ENCODE measurements around the gene GNAI1.

- TF ChIP-seq, protein P1, sequence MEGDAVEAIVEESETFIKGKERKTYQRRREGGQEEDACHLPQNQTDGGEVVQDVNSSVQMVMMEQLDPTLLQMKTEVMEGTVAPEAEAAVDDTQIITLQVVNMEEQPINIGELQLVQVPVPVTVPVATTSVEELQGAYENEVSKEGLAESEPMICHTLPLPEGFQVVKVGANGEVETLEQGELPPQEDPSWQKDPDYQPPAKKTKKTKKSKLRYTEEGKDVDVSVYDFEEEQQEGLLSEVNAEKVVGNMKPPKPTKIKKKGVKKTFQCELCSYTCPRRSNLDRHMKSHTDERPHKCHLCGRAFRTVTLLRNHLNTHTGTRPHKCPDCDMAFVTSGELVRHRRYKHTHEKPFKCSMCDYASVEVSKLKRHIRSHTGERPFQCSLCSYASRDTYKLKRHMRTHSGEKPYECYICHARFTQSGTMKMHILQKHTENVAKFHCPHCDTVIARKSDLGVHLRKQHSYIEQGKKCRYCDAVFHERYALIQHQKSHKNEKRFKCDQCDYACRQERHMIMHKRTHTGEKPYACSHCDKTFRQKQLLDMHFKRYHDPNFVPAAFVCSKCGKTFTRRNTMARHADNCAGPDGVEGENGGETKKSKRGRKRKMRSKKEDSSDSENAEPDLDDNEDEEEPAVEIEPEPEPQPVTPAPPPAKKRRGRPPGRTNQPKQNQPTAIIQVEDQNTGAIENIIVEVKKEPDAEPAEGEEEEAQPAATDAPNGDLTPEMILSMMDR (IDR thresholded peaks at IDR 0.05), result no peak
- TF ChIP-seq EZH2 (IDR thresholded peaks at IDR 0.05; ENCODE audit: borderline replicate concordance, insufficient read depth, low read depth, low read length, poor library complexity, severe bottlenecking), result no peak
These were observed 41.1 kb downstream of the GNAI1 start for GRCh38 chr7:80175744-80176143.

Measured in B cell (primary cell).